Midbrain (tissue), 1 donor: Measurements from ENCODE around the gene GMNN.

Source experiments
- DNase-seq: peaks from one replicate; lab custom pipeline; 2025; lab: John Stamatoyannopoulos, UW

The GMNN gene

GRCh38 chr6:24807584-24807983, 32.8 kb downstream of the GMNN start:
- no peak for DNase-seq

- DNase-seq: no peak
Measured at GRCh38 chr6:24809728-24810127, 35.0 kb downstream of the GMNN start.

- no peak for DNase-seq
Measured at GRCh38 chr6:24818346-24818745, 43.6 kb downstream of the GMNN start.

GRCh38 chr6:24821860-24822444, 47.2 kb downstream of the GMNN start:
- no peak for DNase-seq

GRCh38 chr6:24822696-24823095, 48.0 kb downstream of the GMNN start:
- DNase-seq: no peak

- DNase-seq: no peak
Measured at GRCh38 chr6:24823185-24823584, 48.4 kb downstream of the GMNN start.

GRCh38 chr6:24824142-24824938, 49.6 kb downstream of the GMNN start:
- DNase-seq: no peak

- DNase-seq: no peak
Measured at GRCh38 chr6:24825130-24825630, 50.4 kb downstream of the GMNN start.

GRCh38 chr6:24827162-24827561, 52.4 kb downstream of the GMNN start:
- no peak for DNase-seq

GRCh38 chr6:24827970-24828369, 53.2 kb downstream of the GMNN start:
- no peak for DNase-seq

- DNase-seq: no peak
Measured at GRCh38 chr6:24829657-24830056, 54.9 kb downstream of the GMNN start.

- no peak for DNase-seq
Measured at GRCh38 chr6:24831771-24832716, 57.3 kb downstream of the GMNN start.

GRCh38 chr6:24832794-24833193, 58.1 kb downstream of the GMNN start:
- DNase-seq: no peak

GRCh38 chr6:24833711-24834386, 59.1 kb downstream of the GMNN start:
- no peak for DNase-seq
